ENCODE results near the gene NPS.

DNA sequence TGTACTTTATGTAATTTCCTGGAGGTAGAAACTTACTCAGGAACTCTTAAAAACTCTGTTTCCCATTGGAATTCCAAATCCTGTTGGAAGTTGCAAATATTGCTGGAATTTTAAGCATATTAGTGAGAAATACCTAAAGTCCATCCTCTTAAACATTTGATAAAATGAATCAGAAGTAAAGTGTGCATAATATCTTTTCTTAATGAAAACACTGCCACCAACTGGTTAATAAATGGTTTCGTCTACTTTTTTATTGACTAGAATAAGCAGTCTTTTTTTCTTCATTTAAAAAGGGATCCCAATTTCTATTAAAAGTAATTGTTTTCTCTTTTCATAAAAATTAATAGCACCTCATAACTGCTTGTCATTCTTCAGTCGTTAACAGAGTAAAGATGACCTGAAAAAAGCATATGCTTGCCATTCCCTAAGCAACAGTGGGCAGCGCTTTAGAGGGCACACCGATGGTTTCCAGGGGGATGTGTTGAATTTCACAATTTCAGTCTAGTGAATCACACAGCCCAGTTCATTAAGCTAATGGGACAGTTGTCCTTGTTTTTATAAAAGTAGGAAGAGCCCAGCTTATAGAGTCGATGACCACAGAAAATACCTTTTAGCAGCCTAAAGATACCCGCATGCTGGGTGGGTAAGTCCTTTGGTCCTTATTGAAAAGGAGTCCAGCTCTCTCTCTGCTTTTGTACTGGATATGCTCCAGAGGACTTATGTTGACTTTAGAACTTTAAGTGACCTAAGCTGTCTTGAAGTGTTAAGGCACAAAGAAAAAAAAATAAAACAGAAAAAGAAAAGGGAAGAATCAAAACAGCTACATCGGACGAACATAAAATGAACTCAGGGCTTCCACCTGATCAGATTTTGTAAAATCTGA, 28.5 kb downstream of the NPS start:
- TF ChIP-seq, protein P1, sequence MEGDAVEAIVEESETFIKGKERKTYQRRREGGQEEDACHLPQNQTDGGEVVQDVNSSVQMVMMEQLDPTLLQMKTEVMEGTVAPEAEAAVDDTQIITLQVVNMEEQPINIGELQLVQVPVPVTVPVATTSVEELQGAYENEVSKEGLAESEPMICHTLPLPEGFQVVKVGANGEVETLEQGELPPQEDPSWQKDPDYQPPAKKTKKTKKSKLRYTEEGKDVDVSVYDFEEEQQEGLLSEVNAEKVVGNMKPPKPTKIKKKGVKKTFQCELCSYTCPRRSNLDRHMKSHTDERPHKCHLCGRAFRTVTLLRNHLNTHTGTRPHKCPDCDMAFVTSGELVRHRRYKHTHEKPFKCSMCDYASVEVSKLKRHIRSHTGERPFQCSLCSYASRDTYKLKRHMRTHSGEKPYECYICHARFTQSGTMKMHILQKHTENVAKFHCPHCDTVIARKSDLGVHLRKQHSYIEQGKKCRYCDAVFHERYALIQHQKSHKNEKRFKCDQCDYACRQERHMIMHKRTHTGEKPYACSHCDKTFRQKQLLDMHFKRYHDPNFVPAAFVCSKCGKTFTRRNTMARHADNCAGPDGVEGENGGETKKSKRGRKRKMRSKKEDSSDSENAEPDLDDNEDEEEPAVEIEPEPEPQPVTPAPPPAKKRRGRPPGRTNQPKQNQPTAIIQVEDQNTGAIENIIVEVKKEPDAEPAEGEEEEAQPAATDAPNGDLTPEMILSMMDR (tag by site-specific recombination; IDR thresholded peaks at IDR 0.05), result no peak
- TF ChIP-seq TRIM28 (IDR thresholded peaks at IDR 0.05; ENCODE audit: borderline replicate concordance, low read length), result no peak
- no peak for TF ChIP-seq ZNF121 (tag by site-specific recombination; IDR thresholded peaks at IDR 0.05)

All from HEK293 (cell line).